GM10266 (cell line): ENCODE results near the gene OBSL1.

ENCODE experiments used
- DNase-seq: peaks from one replicate; pipeline ENCODE4 v3.0.0; 2012; ENCODE audit errors: extremely low spot score
- CTCF ChIP-seq: IDR thresholded peaks from 2 replicates; pipeline ENCODE4 v1.5.1; 2012; ENCODE audit warnings: mild to moderate bottlenecking, low read depth; ENCODE audit not compliant: control insufficient read depth, insufficient read depth; ENCODE audit errors: missing control alignments

Gene OBSL1

GRCh38 chr2:219571311-219572236 is at the start of gene OBSL1:
Gene OBSL1 (minus strand): TSS chr2:219571539. CDS start chr2:219571232, 307 bp downstream.
- no peak for TF ChIP-seq CTCF
- DNase-seq = peak; percentile 23

GRCh38 chr2:219620546-219620945 is 49.2 kb upstream of the OBSL1 start:
- no peak for DNase-seq
- no peak for TF ChIP-seq CTCF

- DNase-seq = no peak
- TF ChIP-seq CTCF = no peak
Observed at GRCh38 chr2:219619235-219619634, 47.9 kb upstream of the OBSL1 start.

GRCh38 chr2:219618733-219619122 is 47.4 kb upstream of the OBSL1 start:
- no peak for DNase-seq
- no peak for TF ChIP-seq CTCF

GRCh38 chr2:219616550-219616949 is 45.2 kb upstream of the OBSL1 start:
- DNase-seq = no peak
- TF ChIP-seq CTCF = no peak

GRCh38 chr2:219615894-219616293 is 44.6 kb upstream of the OBSL1 start:
- TF ChIP-seq CTCF = no peak
- DNase-seq = no peak

GRCh38 chr2:219615036-219615435 is 43.7 kb upstream of the OBSL1 start:
- TF ChIP-seq CTCF = no peak
- no peak for DNase-seq
